HUES64 (cell line): ENCODE data around the gene SNX15.
A peak's percentile ranks its signal among the peaks of the same experiment; 100 is the strongest.

Experiments
- H3K27ac ChIP-seq: 2 replicates; pipeline ENCODE4 v1.7.0; 2013; ENCODE audit warnings: low read depth, low read length, inconsistent platforms
- H3K27me3 ChIP-seq: 2 replicates; pipeline ENCODE4 v1.6.1; 2013; ENCODE audit warnings: mild to moderate bottlenecking, low read length; ENCODE audit not compliant: insufficient read depth
- H3K36me3 ChIP-seq: 2 replicates; pipeline ENCODE4 v1.6.1; 2013; ENCODE audit warnings: mild to moderate bottlenecking, low read length; ENCODE audit not compliant: insufficient read depth
- H3K4me1 ChIP-seq: 2 replicates; pipeline ENCODE4 v1.6.1; 2013; ENCODE audit warnings: mild to moderate bottlenecking, low read length, moderate library complexity; ENCODE audit not compliant: insufficient read depth
- H3K4me3 ChIP-seq: 2 replicates; pipeline ENCODE4 v1.5.1; 2013; ENCODE audit warnings: mild to moderate bottlenecking, low read length, moderate library complexity
- H3K9ac ChIP-seq: 2 replicates; pipeline ENCODE4 v1.6.1; 2013; ENCODE audit warnings: mild to moderate bottlenecking, low read depth, low read length
- H3K9me3 ChIP-seq: 2 replicates; pipeline ENCODE4 v1.6.1; 2013; ENCODE audit warnings: low read depth, low read length; ENCODE audit not compliant: insufficient read depth
- WGBS: fragments of 150-250, 120-280 bp; methylation state at CpG from one replicate; pipeline ENCODE4 v1.1.7; 2013; ENCODE audit warnings: missing lambda C conversion rate; 5-methylcytosine and 5-hydroxymethylcytosine counted together

Gene SNX15

GRCh38 chr11:65067446-65067845 is 40.2 kb downstream of the SNX15 start:
- H3K4me3 ChIP-seq: no peak overlapping the region
- H3K27me3 ChIP-seq: no peaks in the 10 kb centered on the region
- no peaks in the 10 kb centered on the region for H3K36me3 ChIP-seq
- H3K9me3 ChIP-seq: no peaks in the 10 kb centered on the region
- H3K4me1 ChIP-seq: peaks cover 17% of the 10 kb centered on the region
- peak overlapping the region; percentile 14 for H3K27ac ChIP-seq
- WGBS: 86% methylated on average over 10 of the region's 10 CpGs
- no peak overlapping the region for H3K9ac ChIP-seq

DNA sequence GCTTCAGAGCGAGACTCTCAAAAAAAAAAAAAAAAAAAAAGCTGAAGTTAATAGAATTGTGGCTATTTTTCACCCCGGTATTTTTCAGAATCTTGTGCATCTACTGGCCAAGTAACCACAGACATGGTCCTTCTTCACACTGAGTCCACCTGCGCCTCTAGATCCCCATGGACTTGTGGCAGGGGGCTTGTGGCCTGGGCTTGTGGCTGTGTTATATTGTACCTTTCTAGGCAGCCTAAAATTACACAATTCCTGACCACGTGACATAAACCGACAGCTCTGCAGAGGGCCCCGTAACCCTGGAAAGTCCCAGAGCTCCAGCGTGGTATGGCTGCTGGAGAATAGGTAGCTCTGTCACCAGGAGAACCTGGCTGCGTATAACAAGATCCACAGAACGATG is 42.0 kb downstream of the SNX15 start:
- Histone ChIP-seq H3K4me1 (peaks cover 17% of the 10 kb centered on the region), H3K9me3 (no peaks in the 10 kb centered on the region), H3K27me3 (no peaks in the 10 kb centered on the region), H3K9ac (no peak overlapping the region), H3K4me3 (no peak overlapping the region), H3K36me3 (no peaks in the 10 kb centered on the region), H3K27ac (no peak overlapping the region)
- WGBS: 83% methylated on average over 9 of the region's 9 CpGs

GRCh38 chr11:65071907-65072630 is 44.8 kb downstream of the SNX15 start:
- Histone ChIP-seq H3K27ac (no peak overlapping the region), H3K36me3 (peaks cover 12% of the 10 kb centered on the region), H3K9ac (no peak overlapping the region), H3K27me3 (no peaks in the 10 kb centered on the region), H3K9me3 (no peaks in the 10 kb centered on the region), H3K4me1 (peaks cover 7% of the 10 kb centered on the region), H3K4me3 (no peak overlapping the region)
- WGBS: 80% methylated on average over 4 of the region's 4 CpGs

- Histone ChIP-seq H3K9ac (no peak overlapping the region), H3K4me1 (peaks cover 1% of the 10 kb centered on the region; the same call in 1 of the 2 replicates), H3K27ac (no peak overlapping the region), H3K27me3 (no peaks in the 10 kb centered on the region), H3K9me3 (no peaks in the 10 kb centered on the region), H3K4me3 (no peak overlapping the region), H3K36me3 (peaks cover 18% of the 10 kb centered on the region)
- WGBS: 76% methylated on average over 1 of the region's 1 CpG
Measured at GRCh38 chr11:65072631-65072966, 45.4 kb downstream of the SNX15 start.

DNA sequence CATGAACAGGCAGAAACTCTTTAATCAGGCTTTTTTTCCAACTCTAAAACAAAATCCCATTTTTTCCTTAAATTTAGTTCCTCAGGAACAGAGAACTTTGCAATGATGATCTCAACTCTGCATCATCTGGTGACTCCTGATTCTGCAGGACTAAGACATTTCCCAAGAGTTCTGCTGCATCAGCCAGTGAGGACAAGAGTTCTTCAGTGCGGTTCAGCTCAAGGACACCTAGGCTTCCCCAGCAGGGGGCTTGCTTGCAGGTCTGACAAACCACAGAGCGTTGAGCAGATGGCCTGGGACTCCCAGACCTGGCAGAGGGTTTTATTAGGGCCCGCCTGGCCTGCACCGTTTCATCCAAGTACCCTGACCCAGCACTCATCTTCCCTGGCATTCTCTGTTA is 50.2 kb downstream of the SNX15 start:
- Histone ChIP-seq H3K36me3 (peaks cover 60% of the 10 kb centered on the region), H3K27me3 (no peaks in the 10 kb centered on the region), H3K9me3 (no peaks in the 10 kb centered on the region), H3K9ac (no peak overlapping the region), H3K4me3 (no peak overlapping the region), H3K27ac (no peak overlapping the region), H3K4me1 (no peaks in the 10 kb centered on the region)
- 96% methylated on average over 4 of the region's 4 CpGs for WGBS

- Histone ChIP-seq H3K27ac (no peak overlapping the region), H3K9ac (no peak overlapping the region), H3K36me3 (peaks cover 65% of the 10 kb centered on the region), H3K4me1 (peaks cover 6% of the 10 kb centered on the region; the same call in 1 of the 2 replicates), H3K27me3 (no peaks in the 10 kb centered on the region), H3K4me3 (no peak overlapping the region), H3K9me3 (no peaks in the 10 kb centered on the region)
- WGBS: 89% methylated on average over 3 of the region's 3 CpGs
Measured at GRCh38 chr11:65078151-65078550, 50.9 kb downstream of the SNX15 start.

DNA sequence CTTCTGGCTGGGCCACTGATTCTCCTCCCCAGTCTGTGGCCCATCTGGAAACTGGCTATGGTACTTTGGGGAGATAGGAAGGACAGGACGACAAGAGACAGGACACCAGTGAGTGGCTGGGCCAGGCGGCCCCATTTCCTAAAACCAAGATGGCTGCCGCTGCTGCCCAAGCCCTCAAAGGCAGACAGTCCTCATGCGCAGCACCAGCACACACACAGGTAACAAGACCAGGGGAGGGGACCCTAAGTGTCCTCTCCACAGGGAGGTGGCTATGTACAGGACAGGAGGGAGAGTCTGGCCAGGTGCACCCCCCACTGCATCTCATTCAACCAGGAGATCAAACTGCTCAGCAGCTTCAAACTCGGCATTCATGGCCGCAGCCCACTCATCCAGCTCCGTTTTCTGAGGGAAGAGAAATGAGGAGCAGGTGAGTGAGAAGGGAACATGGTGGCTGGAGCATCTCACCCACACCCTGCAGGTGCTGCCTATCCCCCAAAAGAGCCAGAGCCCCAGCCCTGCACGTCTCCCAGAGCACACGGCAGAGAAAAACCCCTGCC is 51.6 kb downstream of the SNX15 start:
- Histone ChIP-seq H3K9me3 (no peaks in the 10 kb centered on the region), H3K27ac (no peak overlapping the region), H3K36me3 (peaks cover 65% of the 10 kb centered on the region), H3K4me1 (peaks cover 6% of the 10 kb centered on the region; the same call in 1 of the 2 replicates), H3K27me3 (no peaks in the 10 kb centered on the region), H3K9ac (no peak overlapping the region), H3K4me3 (no peak overlapping the region)
- WGBS: 90% methylated on average over 9 of the region's 9 CpGs

DNA sequence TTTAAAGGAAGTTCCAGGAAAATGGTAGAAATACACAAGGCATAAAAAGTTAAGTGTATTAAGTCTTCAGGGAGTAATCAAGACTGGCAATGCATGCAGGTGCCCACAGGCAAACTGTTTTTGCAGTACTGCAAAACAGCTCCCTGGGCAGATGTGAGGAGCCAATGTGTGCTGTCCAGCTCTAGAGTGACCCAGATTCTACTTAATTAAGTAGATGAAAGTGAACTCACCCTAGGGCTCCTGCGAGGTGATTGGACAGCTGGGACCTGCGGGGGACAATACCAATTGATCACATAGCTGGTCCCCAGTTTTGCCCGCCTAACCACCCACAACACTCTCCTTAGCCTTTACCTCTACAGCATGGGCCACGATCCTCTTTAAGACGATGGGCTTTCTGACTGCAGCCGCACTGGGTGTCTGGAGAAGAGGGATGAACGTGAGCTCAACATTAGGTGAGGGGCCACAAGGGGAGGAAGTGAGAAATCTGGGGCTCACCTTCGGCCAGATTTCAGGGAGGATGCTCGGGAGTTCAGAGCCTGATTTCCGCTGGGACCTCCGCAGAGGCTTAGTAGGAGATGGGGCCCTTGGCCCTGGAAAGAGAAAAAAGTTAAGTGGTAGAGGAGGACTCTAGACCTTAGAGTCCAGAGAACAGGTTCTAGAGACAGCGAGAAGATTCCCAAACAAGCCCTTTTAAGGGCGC is 56.0 kb downstream of the SNX15 start:
- Histone ChIP-seq H3K27me3 (no peaks in the 10 kb centered on the region), H3K4me1 (peaks cover 6% of the 10 kb centered on the region; the same call in 1 of the 2 replicates), H3K27ac (peak overlapping the region; percentile 97), H3K36me3 (peaks cover 72% of the 10 kb centered on the region), H3K9ac (peak overlapping the region; percentile 97), H3K4me3 (peak overlapping the region; percentile 91), H3K9me3 (no peaks in the 10 kb centered on the region)
- 4% methylated on average over 13 of the region's 13 CpGs for WGBS

DNA sequence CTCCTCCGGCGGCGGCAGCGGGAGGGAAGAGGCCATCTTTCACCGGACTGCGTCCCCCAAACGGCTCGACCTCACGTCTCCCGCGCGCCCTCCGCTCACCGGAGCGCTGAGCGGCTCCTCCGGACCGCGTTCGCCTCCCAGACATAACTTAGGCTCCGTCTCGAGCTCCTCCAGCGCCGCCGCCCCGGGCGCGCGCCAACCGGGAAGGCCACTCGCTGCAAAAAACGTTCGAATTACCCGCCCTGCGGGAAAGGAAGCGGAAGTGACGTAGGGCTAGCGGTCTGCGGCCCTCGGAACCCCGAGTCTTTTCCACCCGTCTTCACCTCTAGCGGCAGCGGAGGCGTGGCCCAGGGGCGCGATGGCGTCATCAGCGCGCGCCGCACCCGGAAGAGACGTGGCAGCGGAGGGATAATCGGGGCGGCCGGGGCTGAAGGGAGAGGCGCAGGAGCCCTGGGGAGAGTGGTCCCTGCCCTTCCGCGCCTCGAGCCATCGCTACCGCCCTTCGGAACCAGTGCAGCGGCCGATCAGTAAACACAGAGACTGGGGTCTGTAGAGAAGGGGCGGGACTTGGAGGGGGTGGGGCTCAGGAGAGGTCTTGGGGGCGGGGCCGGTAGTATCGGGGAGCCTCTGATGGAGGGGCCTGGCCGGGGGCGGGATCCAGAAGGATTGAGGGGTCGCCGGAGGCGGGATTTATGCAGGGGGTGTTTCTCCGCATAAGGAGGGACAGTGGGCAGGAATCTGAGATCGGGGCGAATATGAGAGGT is 56.8 kb downstream of the SNX15 start, which contains the start of the genes CDCA5 and ZFPL1:
Gene CDCA5 (minus strand): TSS at position 207 of the 764 bp plus-strand sequence. CDS start 62 bp downstream, at position 145.
Gene ZFPL1 (plus strand): TSS at position 389 of the 764 bp plus-strand sequence. CDS start 477 bp downstream, outside the sequence.
- peak within 1 kb of the TSS; percentile 91 for H3K4me3 ChIP-seq
- H3K9ac ChIP-seq: peak within 1 kb of the TSS; percentile 97
- under 1% methylated on average over 79 of the region's 79 CpGs for WGBS
- peaks cover 6% of the 10 kb centered on the region; the same call in 1 of the 2 replicates for H3K4me1 ChIP-seq
- H3K9me3 ChIP-seq: no peaks in the 10 kb centered on the region
- peak within 1 kb of the TSS; percentile 97 for H3K27ac ChIP-seq
- peaks cover 70% of the 10 kb centered on the region for H3K36me3 ChIP-seq
- H3K27me3 ChIP-seq: no peaks in the 10 kb centered on the region

DNA sequence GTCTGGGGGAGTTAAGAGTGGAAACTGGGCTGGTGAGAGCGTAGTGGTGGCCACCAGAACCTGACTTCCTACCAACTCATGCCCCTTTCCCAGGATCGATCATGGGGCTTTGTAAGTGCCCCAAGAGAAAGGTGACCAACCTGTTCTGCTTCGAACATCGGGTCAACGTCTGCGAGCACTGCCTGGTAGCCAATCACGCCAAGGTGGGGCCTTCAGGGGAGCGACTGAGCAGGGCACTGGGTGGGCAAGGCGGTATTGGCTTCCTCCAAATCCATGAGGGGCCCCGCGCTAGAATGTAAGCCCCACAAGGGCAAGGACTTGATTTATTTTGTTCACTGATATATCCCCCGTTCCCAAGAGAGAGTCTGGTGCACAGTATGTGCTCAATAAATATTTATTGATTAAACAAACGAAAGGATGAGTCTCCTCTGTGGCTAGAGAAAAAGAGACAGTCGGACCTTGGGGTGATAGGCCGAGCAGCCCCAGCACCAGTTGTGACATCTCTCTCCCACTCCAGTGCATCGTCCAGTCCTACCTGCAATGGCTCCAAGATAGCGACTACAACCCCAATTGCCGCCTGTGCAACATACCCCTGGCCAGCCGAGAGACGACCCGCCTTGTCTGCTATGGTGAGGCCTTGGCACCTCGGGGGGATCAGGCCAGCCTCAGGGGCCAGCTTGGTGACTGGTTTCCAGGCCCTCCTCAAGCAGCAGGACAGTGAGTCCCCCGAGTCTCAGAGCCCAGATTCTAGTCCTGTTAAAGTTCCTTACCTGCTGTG is 57.5 kb downstream of the SNX15 start:
- H3K36me3 ChIP-seq: peaks cover 63% of the 10 kb centered on the region
- peak overlapping the region; percentile 97 for H3K9ac ChIP-seq
- H3K4me3 ChIP-seq: peak overlapping the region; percentile 91
- no peaks in the 10 kb centered on the region for H3K9me3 ChIP-seq
- WGBS: 56% methylated on average over 23 of the region's 23 CpGs
- H3K27ac ChIP-seq: peak overlapping the region; percentile 97
- peaks cover 6% of the 10 kb centered on the region; the same call in 1 of the 2 replicates for H3K4me1 ChIP-seq
- H3K27me3 ChIP-seq: no peaks in the 10 kb centered on the region
